ENCODE results near the gene TBXAS1. TPM values are rescaled to one million over a fixed set of nuclear protein-coding genes. Genes with fewer than 3 reads are reported as not detected.

The TBXAS1 gene
- total RNA-seq, 1 experiment from 2014 or later: 2.2 TPM

GRCh38 chr7:139985811-139986210, 156.7 kb downstream of the TBXAS1 start:
- Histone ChIP-seq H2AFZ (no peak overlapping the region), H3K4me1 (replicated peaks; ENCODE audit: insufficient read depth) (no peaks in the 10 kb centered on the region), H3K79me2 (ENCODE audit: low read depth) (no peaks in the 10 kb centered on the region), H3K27me3 (ENCODE audit: insufficient read depth, low read depth) (no peaks in the 10 kb centered on the region), H4K20me1 (ENCODE audit: insufficient read depth) (no peaks in the 10 kb centered on the region), H3K4me3 (no peak overlapping the region), H3F3A (ENCODE audit: insufficient read depth, low read depth) (no peaks in the 10 kb centered on the region), H3K27ac (no peak overlapping the region), H3K36me3 (ENCODE audit: low read depth) (no peaks in the 10 kb centered on the region), H3K9me2 (ENCODE audit: insufficient read depth) (no peaks in the 10 kb centered on the region; the same call in 1 of the 2 replicates), H3K9me3 (ENCODE audit: insufficient read depth, low read depth) (no peaks in the 10 kb centered on the region), H3K4me2 (no peak overlapping the region)
- no peak for DNase-seq
- no peak for TF ChIP-seq EZH2 (IDR thresholded peaks at IDR 0.05; ENCODE audit: low read depth)
- no peak for TF ChIP-seq CTCF (conservative IDR thresholded peaks at IDR 0.05)
- intact Hi-C loops (cut with micrococcal nuclease; ENCODE audit: unreplicated experiment): no loop called here
- ChIA-PET CTCF (no interaction called here), POLR2A (ENCODE audit: unreplicated experiment) (no interaction called here)
- BruUV-seq (replicated peaks): no TSS peak

- Histone ChIP-seq H3K4me3 (no peak overlapping the region), H3K4me1 (replicated peaks; ENCODE audit: insufficient read depth) (no peaks in the 10 kb centered on the region), H3K27me3 (ENCODE audit: insufficient read depth, low read depth) (no peaks in the 10 kb centered on the region), H3F3A (ENCODE audit: insufficient read depth, low read depth) (no peaks in the 10 kb centered on the region), H3K79me2 (ENCODE audit: low read depth) (no peaks in the 10 kb centered on the region), H3K36me3 (ENCODE audit: low read depth) (no peaks in the 10 kb centered on the region), H3K9me2 (ENCODE audit: insufficient read depth) (no peaks in the 10 kb centered on the region; the same call in 1 of the 2 replicates), H3K9me3 (ENCODE audit: insufficient read depth, low read depth) (no peaks in the 10 kb centered on the region), H2AFZ (no peak overlapping the region), H3K4me2 (no peak overlapping the region), H3K27ac (no peak overlapping the region), H4K20me1 (ENCODE audit: insufficient read depth) (no peaks in the 10 kb centered on the region)
- no peak for DNase-seq
- TF ChIP-seq CTCF (conservative IDR thresholded peaks at IDR 0.05) (no peak), EZH2 (IDR thresholded peaks at IDR 0.05; ENCODE audit: low read depth) (no peak)
- POLR2A ChIA-PET (ENCODE audit: unreplicated experiment): interaction anchor here (0.6 kb wide), 1 partner anchor 364 kb away, joined by 3 read pairs; no protein-coding TSS in a partner anchor
- BruUV-seq (replicated peaks): no TSS peak
- intact Hi-C loops (cut with micrococcal nuclease; ENCODE audit: unreplicated experiment): no loop called here
- CTCF ChIA-PET: interaction anchor here (0.5 kb wide), 1 partner anchor 341 kb away, joined by 5 read pairs; no protein-coding TSS in a partner anchor
Observed at GRCh38 chr7:139987691-139988516, 158.8 kb downstream of the TBXAS1 start.

GRCh38 chr7:139989366-139990141, 160.5 kb downstream of the TBXAS1 start:
- Histone ChIP-seq H3K4me2 (no peak overlapping the region), H3K4me1 (replicated peaks; ENCODE audit: insufficient read depth) (no peaks in the 10 kb centered on the region), H3K36me3 (ENCODE audit: low read depth) (no peaks in the 10 kb centered on the region), H3K27me3 (ENCODE audit: insufficient read depth, low read depth) (no peaks in the 10 kb centered on the region), H2AFZ (no peak overlapping the region), H3K79me2 (ENCODE audit: low read depth) (no peaks in the 10 kb centered on the region), H3K27ac (no peak overlapping the region), H4K20me1 (ENCODE audit: insufficient read depth) (no peaks in the 10 kb centered on the region), H3F3A (ENCODE audit: insufficient read depth, low read depth) (no peaks in the 10 kb centered on the region), H3K9me3 (ENCODE audit: insufficient read depth, low read depth) (no peaks in the 10 kb centered on the region), H3K4me3 (no peak overlapping the region), H3K9me2 (ENCODE audit: insufficient read depth) (no peaks in the 10 kb centered on the region)
- TF ChIP-seq CTCF (conservative IDR thresholded peaks at IDR 0.05) (no peak), EZH2 (IDR thresholded peaks at IDR 0.05; ENCODE audit: low read depth) (no peak)
- POLR2A ChIA-PET (ENCODE audit: unreplicated experiment): no interaction called here
- BruUV-seq (replicated peaks): no TSS peak
- intact Hi-C loops (cut with micrococcal nuclease; ENCODE audit: unreplicated experiment): no loop called here
- no peak for DNase-seq
- CTCF ChIA-PET: interaction anchor here (0.7 to 0.9 kb wide), 2 partner anchors 9 to 24 kb away, joined by 3 read pairs; no protein-coding TSS in a partner anchor
